Erythroblast (primary cell): Measurements from ENCODE around the gene ARHGAP24.

Experiments used
- GATA1 ChIP-seq: IDR thresholded peaks from 2 replicates; pipeline ENCODE4 v1.6.1; 2011; ENCODE audit warnings: low read depth, mild to moderate bottlenecking, control low read depth, low read length, moderate library complexity
- POLR2A ChIP-seq: IDR thresholded peaks from 2 replicates; pipeline ENCODE4 v1.6.1; 2011; ENCODE audit warnings: mild to moderate bottlenecking, low read length

DNA sequence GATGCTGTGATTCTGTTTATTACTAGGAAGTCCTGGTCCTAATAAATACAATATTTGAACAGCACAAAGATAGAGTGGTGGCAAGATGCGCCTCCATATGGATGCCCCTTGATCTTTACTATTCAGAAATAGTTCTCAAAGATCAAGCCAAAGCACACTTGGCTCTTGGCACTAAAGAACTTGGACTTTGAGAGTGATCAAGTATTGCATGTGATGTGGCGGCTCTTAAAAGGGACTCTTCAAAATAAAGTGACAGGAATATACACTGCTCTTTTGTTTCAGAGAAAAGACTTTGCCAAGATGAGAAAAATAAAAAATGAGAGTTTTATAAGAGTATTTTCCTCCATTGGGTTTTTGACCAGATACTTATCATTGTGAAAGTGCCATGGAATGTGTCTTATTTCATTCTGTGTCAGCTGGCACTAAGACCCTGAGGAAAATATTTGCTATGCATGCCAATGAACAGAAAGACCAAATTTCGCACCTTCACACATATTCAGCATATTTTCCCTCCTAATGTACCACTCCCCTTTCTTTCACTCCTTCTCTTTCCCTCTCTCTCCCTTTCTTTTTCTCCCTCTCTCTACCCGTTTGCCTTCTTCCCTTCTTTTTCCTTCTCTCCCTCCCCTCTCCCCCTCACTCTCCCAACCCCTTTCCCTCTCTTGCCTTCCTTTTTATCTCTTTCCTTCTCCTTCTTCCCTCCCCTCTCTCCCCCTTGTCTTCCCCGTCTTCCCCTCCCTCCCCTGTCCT lies 35.1 kb downstream of the ARHGAP24 start:
- TF ChIP-seq POLR2A, result no peak
- TF ChIP-seq GATA1, result no peak
